ELR (cell line): ENCODE data around the gene TMEM178A.
"Not testable (repeated sequence)": the region's sequence is repeated elsewhere in the genome, so short reads cannot be mapped to it uniquely, and the experiment has no call there.

ENCODE experiments used
- DNase-seq: peaks from one replicate; pipeline ENCODE4 v3.0.0-alpha.2; 2015; ENCODE audit warnings: low read depth

TMEM178A gene

GRCh38 chr2:39665811-39666490, at the start of gene TMEM178A:
TSS of gene TMEM178A (plus strand) at chr2:39665917. CDS start at chr2:39665975, 58 bp downstream.
- DNase-seq, result peak; percentile 24

GRCh38 chr2:39618236-39618635, 47.5 kb upstream of the TMEM178A start:
- DNase-seq, result no peak

- DNase-seq, result no peak
These were observed 47.0 kb upstream of the TMEM178A start for GRCh38 chr2:39618736-39619135.

GRCh38 chr2:39620067-39620466, 45.6 kb upstream of the TMEM178A start:
- DNase-seq, result peak; percentile 93

GRCh38 chr2:39621596-39621995, 44.1 kb upstream of the TMEM178A start:
- DNase-seq, result no peak

- no peak for DNase-seq
These were observed 42.9 kb upstream of the TMEM178A start for GRCh38 chr2:39622860-39623259.

- no peak for DNase-seq
These were observed 41.8 kb upstream of the TMEM178A start for GRCh38 chr2:39623917-39624316.

GRCh38 chr2:39625193-39625926, 40.4 kb upstream of the TMEM178A start:
- DNase-seq, result no peak

GRCh38 chr2:39625927-39626270, 39.8 kb upstream of the TMEM178A start:
- DNase-seq, result no peak

GRCh38 chr2:39628346-39628745, 37.4 kb upstream of the TMEM178A start:
- DNase-seq, result not testable (repeated sequence)

GRCh38 chr2:39629646-39630045, 36.1 kb upstream of the TMEM178A start:
- DNase-seq, result peak; percentile 53

GRCh38 chr2:39631256-39631655, 34.5 kb upstream of the TMEM178A start:
- DNase-seq, result no peak

GRCh38 chr2:39631718-39632117, 34.0 kb upstream of the TMEM178A start:
- peak; percentile 96 for DNase-seq

- DNase-seq, result peak; percentile 76
These were observed 32.8 kb upstream of the TMEM178A start for GRCh38 chr2:39632876-39633275.

GRCh38 chr2:39636306-39636705, 29.4 kb upstream of the TMEM178A start:
- no peak for DNase-seq

GRCh38 chr2:39638581-39638980, 27.1 kb upstream of the TMEM178A start:
- no peak for DNase-seq

GRCh38 chr2:39640107-39640506, 25.6 kb upstream of the TMEM178A start:
- no peak for DNase-seq

- DNase-seq, result no peak
These were observed 25.0 kb upstream of the TMEM178A start for GRCh38 chr2:39640681-39641080.

GRCh38 chr2:39641635-39642034, 24.1 kb upstream of the TMEM178A start:
- no peak for DNase-seq

- DNase-seq, result peak; percentile 89
These were observed 23.5 kb upstream of the TMEM178A start for GRCh38 chr2:39642051-39642718.

- no peak for DNase-seq
These were observed 19.9 kb upstream of the TMEM178A start for GRCh38 chr2:39645826-39646225.

- DNase-seq, result no peak
These were observed 19.4 kb upstream of the TMEM178A start for GRCh38 chr2:39646267-39646666.

GRCh38 chr2:39647104-39647765, 18.5 kb upstream of the TMEM178A start:
- DNase-seq, result no peak
